ENCODE data around the gene VGF.
"Not testable (repeated sequence)": the region's sequence is repeated elsewhere in the genome, so short reads cannot be mapped to it uniquely, and the experiment has no call there.

Gene VGF

DNA sequence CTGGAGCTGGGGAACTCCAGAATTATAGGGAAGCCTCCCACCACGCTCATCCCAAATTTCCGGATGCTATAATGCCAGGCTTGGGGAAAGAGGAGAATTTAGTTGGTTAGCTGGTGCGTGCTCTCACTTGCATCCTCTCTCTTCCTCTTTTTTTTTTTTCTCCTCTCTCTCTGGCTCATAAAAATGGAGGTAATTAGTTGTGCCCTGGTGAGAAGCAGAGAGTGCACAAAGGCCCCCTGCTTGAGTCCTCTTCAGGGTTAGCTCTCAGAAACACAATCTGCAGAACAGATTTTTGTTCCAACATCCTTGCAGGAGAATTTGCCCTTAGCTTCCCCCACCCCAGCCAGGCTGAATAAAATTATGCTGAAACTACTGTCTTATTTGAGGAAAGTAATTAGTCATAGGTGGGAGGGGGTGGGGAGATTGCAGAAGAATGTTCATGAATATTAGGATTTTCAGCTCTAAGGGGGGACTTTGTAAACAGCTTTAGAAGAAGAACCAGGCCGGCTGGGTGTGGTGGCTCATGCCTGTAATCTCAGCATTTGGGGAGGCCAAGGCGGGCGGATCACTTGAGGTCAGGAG, 30.9 kb downstream of the VGF start:
- DNase-seq, result no peak

DNA sequence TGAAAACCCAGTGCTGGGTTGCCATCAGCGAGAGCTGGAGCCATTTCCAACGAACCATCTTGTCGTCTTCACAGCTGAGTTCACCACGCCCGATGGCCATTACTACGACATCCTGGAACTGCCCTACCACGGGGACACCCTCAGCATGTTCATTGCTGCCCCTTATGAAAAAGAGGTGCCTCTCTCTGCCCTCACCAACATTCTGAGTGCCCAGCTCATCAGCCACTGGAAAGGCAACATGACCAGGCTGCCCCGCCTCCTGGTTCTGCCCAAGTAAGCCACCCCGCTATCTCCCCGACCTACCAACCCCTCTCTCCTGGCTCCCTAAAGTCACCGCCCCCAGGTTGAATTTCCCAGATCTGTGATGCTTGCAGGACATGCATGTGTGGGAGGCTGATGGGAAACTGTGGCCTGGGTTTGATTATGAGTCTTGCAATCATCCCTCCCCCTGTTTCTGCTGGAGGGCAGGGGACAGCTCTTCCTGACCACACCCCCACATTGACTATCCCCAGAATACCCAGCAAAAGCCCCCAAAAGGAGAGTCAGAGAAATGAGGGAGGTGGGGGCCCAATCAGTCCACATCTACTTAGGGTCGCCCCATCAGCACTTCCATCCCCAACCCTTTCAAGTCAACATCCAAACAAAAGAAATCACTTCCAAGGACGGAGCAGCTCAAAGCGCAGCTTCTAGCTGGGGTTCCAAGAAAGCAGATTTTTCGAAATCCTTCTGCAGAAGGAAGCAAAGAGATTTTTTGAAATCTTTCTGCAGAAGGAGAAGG, 31.6 kb downstream of the VGF start:
- DNase-seq, result no peak

DNA sequence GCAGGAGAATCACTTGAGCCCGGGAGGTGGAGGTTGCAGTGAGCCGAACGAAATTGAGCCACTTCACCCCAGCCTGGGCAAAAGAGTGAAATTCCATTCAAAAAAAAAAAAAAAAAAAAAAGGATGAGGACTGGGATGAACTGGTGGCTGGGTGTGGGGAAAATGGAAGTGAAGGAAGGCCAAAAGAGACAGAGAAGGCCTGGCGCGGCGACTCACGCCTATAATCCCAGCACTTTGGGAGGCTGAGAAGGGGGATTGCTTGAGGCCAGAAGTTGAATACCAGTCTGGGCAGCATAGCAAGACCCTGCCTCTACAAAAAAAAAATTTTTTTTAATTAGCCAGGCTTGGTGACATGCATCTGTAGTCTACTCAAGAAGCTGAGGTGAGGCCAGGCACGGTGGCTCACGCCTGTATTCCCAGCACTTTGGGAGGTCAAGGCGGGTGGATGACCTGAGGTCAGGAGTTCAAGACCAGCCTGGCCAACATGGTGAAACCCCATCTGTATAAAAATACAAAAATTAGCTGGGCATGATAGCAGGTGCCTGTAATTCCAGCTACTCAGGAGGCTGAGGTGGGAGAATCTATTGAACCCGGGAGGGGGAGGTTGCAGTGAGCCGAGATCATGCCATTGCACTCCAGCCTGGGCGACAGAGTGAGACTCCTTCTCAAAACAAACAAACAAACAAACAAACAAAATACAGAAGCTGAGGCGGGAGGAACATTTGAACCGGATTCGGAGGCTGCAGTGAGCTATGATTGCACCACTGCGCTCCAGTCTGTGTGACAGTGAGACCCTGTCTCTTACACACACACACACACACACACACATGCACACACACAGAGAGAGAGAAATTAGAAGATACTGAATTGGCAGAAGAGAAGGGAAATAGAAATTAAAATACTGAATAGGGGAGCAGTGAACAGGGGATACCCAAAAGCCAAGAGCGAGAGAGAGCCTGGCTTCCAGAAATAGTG, 32.5 kb downstream of the VGF start:
- not testable (repeated sequence) for DNase-seq

DNA sequence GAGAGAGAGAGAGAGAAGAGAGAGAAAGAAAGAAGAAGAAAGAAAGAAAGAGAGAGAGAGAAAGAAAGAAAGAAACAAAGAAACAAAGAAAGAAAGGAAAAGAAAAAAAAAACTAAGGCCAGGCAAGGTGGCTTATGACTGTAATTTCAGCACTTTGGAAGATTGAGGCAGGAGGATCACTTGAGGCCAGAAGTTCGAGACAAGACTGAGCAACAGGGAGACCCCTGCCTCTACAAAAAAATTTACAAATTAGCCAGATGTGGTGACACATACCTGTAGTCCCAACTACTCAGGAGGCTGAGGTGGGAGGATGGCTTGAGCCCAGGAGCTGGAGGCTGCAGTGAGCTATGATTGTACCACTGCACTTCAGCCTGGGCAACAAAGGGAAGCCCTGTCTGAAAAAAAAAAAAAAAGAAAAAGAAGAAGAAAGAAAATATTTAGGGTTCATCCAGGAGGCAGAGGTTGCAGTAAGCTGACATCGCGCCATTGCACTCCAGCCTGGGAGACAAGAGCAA, 35.7 kb downstream of the VGF start:
- DNase-seq, result no peak

DNA sequence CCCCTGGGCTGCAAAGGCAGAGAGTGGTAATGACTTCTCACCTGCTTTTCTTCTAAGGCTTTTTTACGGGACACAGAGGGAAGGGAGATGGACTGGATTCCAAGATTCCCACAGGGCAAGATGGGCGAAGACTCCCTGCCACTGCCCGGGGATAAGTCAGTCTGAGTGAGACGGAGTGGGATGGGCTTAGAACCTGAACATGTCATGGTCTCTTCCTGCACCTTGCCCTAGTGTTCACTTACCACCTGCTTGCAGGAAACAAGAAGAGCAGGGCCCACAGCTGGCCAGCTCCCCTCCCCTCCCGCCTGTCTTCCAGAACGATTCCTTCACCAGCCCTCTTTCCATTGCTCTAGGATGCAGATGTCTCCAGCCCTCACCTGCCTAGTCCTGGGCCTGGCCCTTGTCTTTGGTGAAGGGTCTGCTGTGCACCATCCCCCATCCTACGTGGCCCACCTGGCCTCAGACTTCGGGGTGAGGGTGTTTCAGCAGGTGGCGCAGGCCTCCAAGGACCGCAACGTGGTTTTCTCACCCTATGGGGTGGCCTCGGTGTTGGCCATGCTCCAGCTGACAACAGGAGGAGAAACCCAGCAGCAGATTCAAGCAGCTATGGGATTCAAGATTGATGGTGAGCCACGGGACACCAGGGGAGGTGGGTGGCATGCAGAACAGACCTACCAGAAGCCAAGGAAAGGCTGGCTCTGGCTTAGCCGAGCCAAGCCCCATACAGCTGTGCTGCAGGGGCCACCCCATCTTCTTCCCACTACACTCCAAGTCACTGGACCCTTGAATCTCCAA, 37.1 kb downstream of the VGF start:
- no peak for DNase-seq

DNA sequence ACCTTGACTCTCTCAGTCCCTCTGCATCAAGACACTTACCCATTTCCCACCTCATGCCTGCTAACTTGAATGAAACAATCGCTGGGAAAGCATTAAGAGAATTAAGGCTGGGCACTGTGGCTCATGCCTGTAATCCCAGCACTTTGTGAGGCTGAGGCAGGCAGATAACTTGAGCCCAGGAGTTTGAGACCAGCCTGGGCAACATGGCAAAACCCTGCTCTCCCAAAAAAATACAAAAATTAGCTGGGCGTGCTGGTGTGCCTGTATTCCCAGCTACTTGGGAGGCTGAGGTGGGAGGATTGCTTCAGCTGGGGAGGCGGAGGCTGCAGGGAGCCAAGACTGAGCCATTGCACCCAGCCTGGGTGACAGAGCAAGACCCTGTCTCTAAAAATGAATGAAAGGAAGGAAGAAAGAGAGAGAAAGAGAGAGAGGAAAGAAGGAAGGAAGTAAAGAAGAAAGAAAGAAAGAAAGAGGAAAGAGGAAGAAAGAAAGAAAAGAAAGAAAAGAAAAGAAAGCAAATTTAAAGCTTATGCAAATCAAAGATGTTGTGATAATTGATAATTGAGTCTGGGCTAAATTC, 37.8 kb downstream of the VGF start:
- DNase-seq, result no peak

DNA sequence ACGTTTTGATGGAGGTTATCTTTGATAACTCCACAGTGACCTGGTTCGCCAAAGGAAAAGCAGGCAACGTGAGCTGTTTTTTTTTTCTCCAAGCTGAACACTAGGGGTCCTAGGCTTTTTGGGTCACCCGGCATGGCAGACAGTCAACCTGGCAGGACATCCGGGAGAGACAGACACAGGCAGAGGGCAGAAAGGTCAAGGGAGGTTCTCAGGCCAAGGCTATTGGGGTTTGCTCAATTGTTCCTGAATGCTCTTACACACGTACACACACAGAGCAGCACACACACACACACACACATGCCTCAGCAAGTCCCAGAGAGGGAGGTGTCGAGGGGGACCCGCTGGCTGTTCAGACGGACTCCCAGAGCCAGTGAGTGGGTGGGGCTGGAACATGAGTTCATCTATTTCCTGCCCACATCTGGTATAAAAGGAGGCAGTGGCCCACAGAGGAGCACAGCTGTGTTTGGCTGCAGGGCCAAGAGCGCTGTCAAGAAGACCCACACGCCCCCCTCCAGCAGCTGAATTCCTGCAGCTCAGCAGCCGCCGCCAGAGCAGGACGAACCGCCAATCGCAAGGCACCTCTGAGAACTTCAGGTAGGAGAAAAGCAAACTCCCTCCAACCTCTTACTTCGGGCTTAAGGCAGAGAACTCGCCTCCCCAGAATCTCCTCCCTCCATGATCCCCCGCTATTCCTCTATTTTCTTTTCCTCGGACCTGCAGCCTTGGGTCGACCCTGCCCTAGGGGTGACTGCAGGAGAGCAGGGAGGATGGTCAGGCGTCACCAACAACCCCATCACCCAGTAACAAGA, 38.5 kb downstream of the VGF start, which contains the start of gene SERPINE1:
SERPINE1 (plus strand) TSS at position 454 of the 809 bp plus-strand sequence. CDS start 1,290 bp downstream, outside the sequence.
- peak; percentile 76 for DNase-seq

DNA sequence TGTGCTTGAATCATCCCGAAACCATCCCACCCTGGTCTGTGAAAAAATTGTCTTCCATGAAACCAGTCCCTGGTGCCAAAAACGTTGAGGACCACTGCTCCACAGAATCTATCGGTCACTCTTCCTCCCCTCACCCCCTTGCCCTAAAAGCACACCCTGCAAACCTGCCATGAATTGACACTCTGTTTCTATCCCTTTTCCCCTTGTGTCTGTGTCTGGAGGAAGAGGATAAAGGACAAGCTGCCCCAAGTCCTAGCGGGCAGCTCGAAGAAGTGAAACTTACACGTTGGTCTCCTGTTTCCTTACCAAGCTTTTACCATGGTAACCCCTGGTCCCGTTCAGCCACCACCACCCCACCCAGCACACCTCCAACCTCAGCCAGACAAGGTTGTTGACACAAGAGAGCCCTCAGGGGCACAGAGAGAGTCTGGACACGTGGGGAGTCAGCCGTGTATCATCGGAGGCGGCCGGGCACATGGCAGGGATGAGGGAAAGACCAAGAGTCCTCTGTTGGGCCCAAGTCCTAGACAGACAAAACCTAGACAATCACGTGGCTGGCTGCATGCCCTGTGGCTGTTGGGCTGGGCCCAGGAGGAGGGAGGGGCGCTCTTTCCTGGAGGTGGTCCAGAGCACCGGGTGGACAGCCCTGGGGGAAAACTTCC, 39.2 kb downstream of the VGF start:
- DNase-seq, result no peak

DNA sequence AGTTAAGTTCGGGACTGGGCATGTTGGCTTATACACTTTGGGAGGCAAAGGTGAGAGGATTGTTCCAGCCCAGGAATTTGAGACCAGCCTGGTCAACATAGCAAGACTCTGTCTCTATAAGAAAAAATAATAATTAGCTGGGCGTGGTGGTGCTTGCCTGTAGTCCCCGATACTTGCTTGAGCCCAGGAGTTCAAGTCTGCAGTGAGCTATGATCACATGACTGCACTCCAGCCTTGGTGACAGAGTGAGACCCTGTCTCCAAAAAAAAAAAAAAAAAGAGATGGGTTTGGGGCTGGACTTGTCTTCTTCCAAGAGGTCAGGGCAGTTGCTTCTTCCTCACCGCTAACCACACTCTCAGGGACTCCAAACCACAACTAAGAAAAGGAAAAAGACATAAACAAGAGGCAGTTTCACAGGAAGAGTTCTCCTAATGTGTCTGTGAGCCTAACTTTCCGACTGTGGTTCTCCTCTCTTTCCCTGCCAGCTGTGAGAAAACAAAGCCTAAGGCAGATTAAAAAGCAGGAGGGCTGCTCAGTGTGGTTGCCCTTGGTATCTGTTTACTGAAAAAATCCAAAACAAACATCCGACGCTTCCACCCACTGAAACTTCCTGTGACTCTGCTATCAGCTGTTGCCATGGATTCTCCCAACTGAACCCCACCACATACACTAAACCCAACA, 40.9 kb downstream of the VGF start:
- DNase-seq, result no peak

DNA sequence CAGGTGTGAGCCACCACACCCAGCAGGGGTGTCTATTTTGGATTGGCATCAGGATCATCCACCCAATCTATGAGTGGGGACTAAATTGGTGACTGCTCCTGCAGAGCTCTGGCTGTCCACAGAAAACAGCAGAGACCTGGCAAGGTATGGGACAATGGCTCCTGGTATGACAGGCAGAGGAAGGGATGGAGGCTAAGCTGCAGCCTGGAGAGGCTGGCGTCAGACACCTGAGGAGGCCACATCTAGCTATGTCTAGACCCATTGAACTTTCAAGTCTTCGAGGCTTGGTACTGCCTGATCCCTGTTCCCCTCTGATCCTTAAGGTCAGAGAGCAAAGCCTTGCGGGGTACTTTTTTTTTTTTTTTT, 41.7 kb downstream of the VGF start:
- DNase-seq, result no peak

DNA sequence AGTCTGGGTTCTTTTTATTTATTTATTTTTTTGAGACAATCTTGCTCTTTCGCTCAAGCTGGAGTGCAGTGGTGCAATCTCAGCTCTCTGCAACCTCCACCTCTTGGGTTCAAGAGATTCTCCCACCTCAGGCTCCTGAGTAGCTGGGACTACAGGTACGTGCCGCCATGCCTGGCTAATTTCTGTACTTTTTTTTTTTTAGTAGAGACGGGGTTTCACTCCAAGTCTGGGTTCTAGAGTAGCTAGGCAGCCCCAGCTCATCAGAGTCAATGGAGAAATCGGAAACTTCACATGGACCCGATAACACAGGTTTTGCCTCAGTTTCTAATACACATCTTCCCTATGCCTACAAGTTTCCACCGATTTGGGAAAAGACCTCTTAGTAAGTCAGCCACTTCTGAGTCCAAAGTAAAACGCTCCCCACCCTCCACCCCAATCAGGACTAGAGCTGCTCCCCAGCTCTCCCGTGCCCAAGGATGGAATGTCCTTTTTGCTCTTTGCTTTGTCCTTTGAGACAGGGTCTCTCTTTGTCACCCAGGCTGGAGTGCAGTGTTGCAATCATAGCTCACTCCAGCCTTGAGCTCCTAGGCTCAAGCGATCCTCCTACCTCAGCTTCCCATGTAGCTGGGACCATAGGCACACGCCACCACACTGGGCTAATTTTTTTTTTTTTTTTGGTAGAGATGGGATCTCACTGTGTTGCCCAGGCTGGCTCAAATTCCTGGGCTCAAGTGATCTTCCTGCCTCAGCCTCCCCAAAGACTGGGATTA, 42.3 kb downstream of the VGF start:
- no peak for DNase-seq

DNA sequence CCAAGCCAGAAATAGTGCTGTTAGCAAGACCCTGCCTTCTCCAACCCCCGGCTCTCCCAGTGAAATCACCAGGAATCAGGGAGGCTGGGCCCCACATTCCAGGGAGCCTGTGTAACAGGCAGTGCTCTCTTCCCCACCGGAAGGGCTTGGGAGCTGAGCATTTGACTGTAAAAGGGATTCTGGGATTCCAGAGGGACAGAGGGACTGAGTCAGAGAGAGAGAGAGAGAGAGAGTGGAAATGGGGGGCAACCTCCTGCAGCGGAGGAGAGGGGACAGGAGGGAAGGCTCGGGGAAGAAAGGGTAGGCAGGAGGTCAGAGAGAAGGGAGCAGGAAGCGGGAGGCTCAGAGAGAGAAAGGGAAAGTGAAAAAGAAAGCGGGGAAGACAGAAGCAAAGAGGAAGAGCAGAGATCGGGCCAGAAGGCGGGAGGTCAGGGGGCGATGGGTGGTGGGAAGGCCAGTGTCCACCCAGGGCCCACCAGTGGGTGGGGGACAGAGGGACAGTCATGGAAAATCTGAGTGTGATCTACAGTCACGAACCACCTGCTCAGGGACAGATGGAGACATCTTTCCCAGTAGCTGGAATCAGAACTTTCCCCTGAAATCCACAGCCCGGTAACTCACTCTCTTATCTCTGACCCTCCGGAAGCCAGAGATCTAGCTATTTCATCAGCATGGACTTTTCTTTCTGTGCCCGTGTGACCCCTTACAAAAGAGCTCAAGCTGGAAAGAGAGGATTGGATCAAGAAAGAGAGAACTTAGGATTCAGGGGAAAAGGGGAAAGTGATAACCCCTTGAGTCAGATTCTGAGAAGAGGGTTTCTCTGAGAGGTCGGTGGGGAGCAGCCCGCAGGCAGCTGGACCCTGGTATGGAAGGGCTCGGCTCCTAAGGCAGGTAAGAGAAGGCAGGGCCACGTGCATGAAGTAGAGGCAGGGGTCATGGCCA, 43.1 kb downstream of the VGF start:
- DNase-seq, result peak; percentile 68

DNA sequence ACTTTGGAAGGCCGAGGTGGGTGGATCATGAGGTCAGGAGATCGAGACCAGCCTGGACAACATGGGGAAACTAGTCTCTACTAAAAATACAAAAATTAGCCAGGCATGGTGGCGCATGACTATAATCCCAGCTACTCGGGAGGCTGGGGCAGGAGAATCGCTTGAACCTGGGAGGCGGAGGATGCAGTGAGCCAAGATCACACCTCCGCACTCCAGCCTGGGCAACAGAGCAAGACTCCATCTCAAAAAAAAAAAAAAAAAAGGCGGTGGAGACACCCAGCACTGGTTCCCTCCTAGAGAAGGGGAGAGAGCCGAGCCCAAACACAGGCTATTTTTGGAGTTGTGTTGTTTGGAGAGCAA, 43.8 kb downstream of the VGF start:
- DNase-seq, result not testable (repeated sequence)

DNA sequence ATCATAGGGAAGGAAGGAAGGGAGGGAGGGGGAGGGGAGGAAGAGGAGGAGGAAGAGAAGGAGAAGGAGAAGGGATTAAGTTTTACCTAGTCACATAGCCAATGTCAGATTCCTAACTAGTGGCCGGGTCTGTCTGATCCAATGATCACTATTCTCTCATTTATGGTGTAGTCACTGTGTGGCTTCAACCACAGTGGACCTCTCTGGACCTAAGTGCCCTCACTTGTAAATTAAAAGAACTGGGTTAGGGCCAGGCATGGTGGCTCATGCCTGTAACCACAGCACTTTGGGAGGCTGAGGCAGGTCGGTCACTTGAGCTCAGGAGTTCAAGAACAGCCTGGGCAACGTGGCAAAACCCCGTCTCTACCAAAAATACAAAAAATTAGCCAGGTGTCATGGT, 45.1 kb downstream of the VGF start:
- DNase-seq, result no peak

DNA sequence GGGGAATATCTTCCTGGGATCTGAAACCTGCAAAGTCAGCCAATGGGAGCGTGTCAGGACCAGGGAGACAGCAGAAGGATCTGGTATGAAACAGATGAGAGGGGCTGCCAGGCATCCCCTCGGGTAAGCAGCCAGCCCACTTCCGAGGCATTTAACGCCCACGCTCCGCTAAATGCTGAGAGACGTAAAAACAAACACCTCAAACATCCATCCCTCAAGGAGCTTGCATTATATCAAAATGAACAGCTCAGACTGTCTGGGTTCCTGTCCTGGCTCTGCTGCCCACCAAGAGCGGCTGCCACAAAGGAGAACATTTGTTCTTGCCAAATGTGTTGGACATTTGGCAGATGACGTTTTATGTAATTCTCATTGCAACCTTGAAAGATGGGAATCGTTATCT, 45.5 kb downstream of the VGF start:
- no peak for DNase-seq

DNA sequence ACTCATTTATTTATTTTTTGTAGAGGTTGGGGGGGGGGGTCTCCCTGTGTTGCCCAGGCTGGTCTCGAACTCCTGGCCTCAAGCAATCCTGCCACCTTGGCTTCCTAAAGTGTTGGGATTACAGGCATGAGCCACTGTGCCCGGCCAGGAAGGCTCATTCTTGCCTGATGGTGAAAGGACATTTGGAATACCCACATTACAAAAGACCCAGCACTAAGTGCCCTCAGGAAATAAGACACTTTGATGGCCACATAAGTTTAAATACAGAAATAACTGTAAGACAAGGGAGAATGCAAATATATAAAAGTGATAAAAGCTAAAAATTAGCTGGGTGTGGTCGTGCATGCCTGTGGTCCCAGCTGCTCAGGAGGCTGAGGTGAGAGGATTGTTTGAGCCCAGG, 46.5 kb downstream of the VGF start:
- DNase-seq, result no peak

DNA sequence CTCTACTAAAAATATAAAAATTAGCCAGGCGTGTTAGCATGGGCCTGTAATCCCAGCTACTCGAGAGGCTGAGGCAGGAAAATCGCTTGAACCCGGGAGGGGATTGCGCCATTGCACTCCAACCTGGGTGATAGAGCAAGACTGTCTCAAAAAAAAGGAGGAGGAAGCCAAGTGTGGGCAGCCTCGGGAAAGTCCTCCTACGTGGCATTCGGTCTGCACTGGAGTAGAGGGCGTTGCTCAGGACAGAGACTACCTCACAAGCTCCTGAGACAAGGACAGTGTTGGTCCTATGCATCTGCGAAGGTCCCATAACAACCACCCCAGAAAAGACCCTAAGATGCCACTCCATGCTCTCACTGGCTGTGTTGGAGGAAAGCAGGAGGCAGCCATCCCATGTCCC, 48.5 kb downstream of the VGF start:
- DNase-seq, result no peak

DNA sequence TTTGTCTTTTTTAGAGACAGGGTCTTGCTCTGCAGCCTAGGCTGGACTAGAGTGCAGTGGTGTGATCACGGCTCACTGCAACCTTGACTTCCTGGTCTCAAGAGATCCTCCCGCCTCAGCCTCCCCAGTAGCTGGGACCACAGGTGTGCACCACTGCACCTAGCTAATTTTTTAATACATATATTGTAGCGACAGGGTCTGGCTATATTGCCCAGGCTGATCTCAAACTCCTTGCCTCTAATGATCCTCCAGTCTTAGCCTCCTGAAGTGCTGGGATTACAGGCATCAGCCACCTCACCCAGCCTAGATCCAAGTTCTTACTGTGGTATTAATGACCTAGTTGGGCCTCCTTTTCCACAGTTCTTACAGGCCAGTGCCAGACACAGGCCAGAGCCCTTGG, 50.2 kb downstream of the VGF start:
- DNase-seq, result no peak
